Osteoblast (primary cell): ENCODE data around the gene ABCG4. TPM values are rescaled to one million over a fixed set of nuclear protein-coding genes. Genes with fewer than 3 reads are reported as not detected.

ENCODE experiments used
- total RNA-seq: library from RNA; depleted of rRNA; stranded (reverse); fragments of >200 nt; gene quantifications from 2 replicates; pipeline ENCODE4 v1.2.3, GENCODE V29; 2012

The ABCG4 gene
- total RNA-seq, 1 donor, result not detected

Other genes with a start within 250 kb of the ABCG4 start
- 27.9 and 28.3 TPM in 2 replicates for gene BCL9L, start 223.1 kb upstream of the ABCG4 start, total RNA-seq
- gene UPK2, start 192.8 kb upstream of the ABCG4 start, total RNA-seq, result not detected in 2 replicates
- not detected in 2 replicates for gene FOXR1, start 177.3 kb upstream of the ABCG4 start, total RNA-seq
- gene CENATAC, start 150.9 kb upstream of the ABCG4 start, total RNA-seq, result 37.6 and 37.7 TPM in 2 replicates
- gene RPS25, start 130.7 kb upstream of the ABCG4 start, total RNA-seq, result 1,078 and 1,259 TPM in 2 replicates
- gene TRAPPC4, start 130.3 kb upstream of the ABCG4 start, total RNA-seq, result 42.3 and 48.0 TPM in 2 replicates
- gene SLC37A4, start 118.2 kb upstream of the ABCG4 start, total RNA-seq, result 13.0 and 14.8 TPM in 2 replicates
- 94.9 and 117 TPM in 2 replicates for gene HYOU1, start 91.8 kb upstream of the ABCG4 start, total RNA-seq
- gene VPS11, start 81.2 kb upstream of the ABCG4 start, total RNA-seq, result 35.1 and 37.1 TPM in 2 replicates
- 5.0 and 8.7 TPM in 2 replicates for gene HMBS, start 64.2 kb upstream of the ABCG4 start, total RNA-seq
- gene DPAGT1, start 47.2 kb upstream of the ABCG4 start, total RNA-seq, result 20.3 and 22.1 TPM in 2 replicates
- 5.0 and 6.2 TPM in 2 replicates for gene C2CD2L, start 41.7 kb upstream of the ABCG4 start, total RNA-seq
- gene HINFP, start 27.5 kb upstream of the ABCG4 start, total RNA-seq, result 20.6 and 22.8 TPM in 2 replicates
- gene NLRX1, start 19.7 kb downstream of the ABCG4 start, total RNA-seq, result 24.2 and 29.7 TPM in 2 replicates
- not detected in 2 replicates for gene NHERF4, start 36.4 kb downstream of the ABCG4 start, total RNA-seq
- 9.0 and 9.7 TPM in 2 replicates for gene CBL, start 57.3 kb downstream of the ABCG4 start, total RNA-seq
- gene MCAM, start 168.1 kb downstream of the ABCG4 start, total RNA-seq, result 11.2 and 14.1 TPM in 2 replicates
- 4.0 and 5.0 TPM in 2 replicates for gene RNF26, start 185.5 kb downstream of the ABCG4 start, total RNA-seq
- gene C1QTNF5, start 191.8 kb downstream of the ABCG4 start, total RNA-seq, result 35.9 and 41.3 TPM in 2 replicates
- not detected in 2 replicates for gene MFRP, start 197.7 kb downstream of the ABCG4 start, total RNA-seq
- 0.29 and 0.36 TPM in 2 replicates for gene USP2, start 232.6 kb downstream of the ABCG4 start, total RNA-seq